Measurements from ENCODE around the gene ZBTB48. TPM values are rescaled to one million over a fixed set of nuclear protein-coding genes. Genes with fewer than 3 reads are reported as not detected.

Gene ZBTB48
- total RNA-seq, 2 experiments from 2014 or later, result 15.0 to 18.3 TPM

- Mint-ChIP-seq H3K4me3 (peak within 1 kb of the TSS; percentile 87), H3K27ac (peak within 1 kb of the TSS; percentile 66), H3K9me3 (no peaks in the 10 kb centered on the region), H3K4me1 (ENCODE audit: low read depth) (peaks cover 29% of the 10 kb centered on the region), H3K36me3 (ENCODE audit: low read depth) (peaks cover 22% of the 10 kb centered on the region), H3K27me3 (ENCODE audit: low read depth) (no peaks in the 10 kb centered on the region)
- peak; percentile 91 for DNase-seq
- CTCF ChIA-PET, result interaction anchor here (0.9 to 1.3 kb wide), 3 partner anchors 21 to 44 kb away, joined by 3 to 8 read pairs (median 3); no protein-coding TSS in a partner anchor
- intact Hi-C loops (cut with micrococcal nuclease), result loop anchor here (1.0 to 5.0 kb wide), 4 partner anchors 12 to 78 kb away; partner anchors contain the start of genes PHF13 and ZBTB48
Observed at GRCh38 chr1:6624710-6625583, 45.2 kb downstream of the ZBTB48 start, which contains the start of gene THAP3. THAP3 (plus strand) TSS chr1:6624868; CDS start chr1:6625219, 351 bp downstream.

GRCh38 chr1:6625584-6626149 lies 45.9 kb downstream of the ZBTB48 start:
- intact Hi-C loops (cut with micrococcal nuclease), result loop anchor here (1.0 to 5.0 kb wide), 4 partner anchors 12 to 78 kb away; partner anchors contain the start of genes PHF13 and ZBTB48
- H3K4me3 Mint-ChIP-seq, result peak overlapping the region; percentile 87
- H3K9me3 Mint-ChIP-seq, result no peaks in the 10 kb centered on the region
- H3K27ac Mint-ChIP-seq, result peak overlapping the region; percentile 56
- peak; percentile 44 for DNase-seq
- no peaks in the 10 kb centered on the region for H3K27me3 Mint-ChIP-seq (ENCODE audit: low read depth)
- peaks cover 29% of the 10 kb centered on the region for H3K4me1 Mint-ChIP-seq (ENCODE audit: low read depth)
- peaks cover 18% of the 10 kb centered on the region for H3K36me3 Mint-ChIP-seq (ENCODE audit: low read depth)
- CTCF ChIA-PET, result interaction anchor here (1.3 to 2.3 kb wide), 2 partner anchors 21 to 72 kb away, joined by 3 to 12 read pairs; partner anchors contain the start of genes NOL9 and TAS1R1

- intact Hi-C loops (cut with micrococcal nuclease), result loop anchor here (5.0 kb wide), 1 partner anchor 80 kb away; no protein-coding TSS in a partner anchor
- Mint-ChIP-seq H3K4me3 (peak overlapping the region; percentile 87), H3K27ac (no peak overlapping the region), H3K27me3 (ENCODE audit: low read depth) (no peaks in the 10 kb centered on the region), H3K36me3 (ENCODE audit: low read depth) (peaks cover 14% of the 10 kb centered on the region), H3K9me3 (no peaks in the 10 kb centered on the region), H3K4me1 (ENCODE audit: low read depth) (peaks cover 29% of the 10 kb centered on the region)
- CTCF ChIA-PET, result interaction anchor here (2.3 kb wide), 1 partner anchor 73 kb away, joined by 12 read pairs; the partner anchor contains the start of genes NOL9 and TAS1R1
- no peak for DNase-seq
Observed at GRCh38 chr1:6627031-6627430, 47.2 kb downstream of the ZBTB48 start.

GRCh38 chr1:6627841-6628545 lies 48.2 kb downstream of the ZBTB48 start:
- Mint-ChIP-seq H3K4me3 (no peak overlapping the region), H3K4me1 (ENCODE audit: low read depth) (peaks cover 29% of the 10 kb centered on the region)

GRCh38 chr1:6628971-6629479 lies 49.2 kb downstream of the ZBTB48 start:
- DNase-seq, result no peak
- Mint-ChIP-seq H3K36me3 (ENCODE audit: low read depth) (peaks cover 14% of the 10 kb centered on the region), H3K4me3 (no peak overlapping the region), H3K4me1 (ENCODE audit: low read depth) (peaks cover 29% of the 10 kb centered on the region), H3K9me3 (no peaks in the 10 kb centered on the region), H3K27ac (no peak overlapping the region), H3K27me3 (ENCODE audit: low read depth) (no peaks in the 10 kb centered on the region)
- intact Hi-C loops (cut with micrococcal nuclease), result loop anchor here (5.0 kb wide), 1 partner anchor 82 kb away; no protein-coding TSS in a partner anchor
- CTCF ChIA-PET, result no interaction called here

More at GRCh38 chr1:6627841-6628545, 48.2 kb downstream of the ZBTB48 start:
- Mint-ChIP-seq H3K27me3 (ENCODE audit: low read depth) (no peaks in the 10 kb centered on the region), H3K27ac (peak overlapping the region; percentile 19), H3K36me3 (ENCODE audit: low read depth) (peaks cover 14% of the 10 kb centered on the region), H3K9me3 (no peaks in the 10 kb centered on the region)
- DNase-seq, result no peak
- CTCF ChIA-PET, result interaction anchor here (2.3 kb wide), 1 partner anchor 74 kb away, joined by 12 read pairs; the partner anchor contains the start of genes NOL9 and TAS1R1
- intact Hi-C loops (cut with micrococcal nuclease), result loop anchor here (5.0 kb wide), 1 partner anchor 81 kb away; no protein-coding TSS in a partner anchor

- H3K4me3 Mint-ChIP-seq, result no peak overlapping the region
- CTCF ChIA-PET, result interaction anchor here (1.1 kb wide), 1 partner anchor 17 kb away, joined by 4 read pairs; no protein-coding TSS in a partner anchor
- peaks cover 17% of the 10 kb centered on the region for H3K36me3 Mint-ChIP-seq (ENCODE audit: low read depth)
- no peaks in the 10 kb centered on the region for H3K9me3 Mint-ChIP-seq
- H3K27ac Mint-ChIP-seq, result no peak overlapping the region
- intact Hi-C loops (cut with micrococcal nuclease), result loop anchor here (5.0 kb wide), 1 partner anchor 143 kb away; no protein-coding TSS in a partner anchor
- peaks cover 25% of the 10 kb centered on the region for H3K4me1 Mint-ChIP-seq (ENCODE audit: low read depth)
- H3K27me3 Mint-ChIP-seq (ENCODE audit: low read depth), result no peaks in the 10 kb centered on the region
- DNase-seq, result no peak
Observed at GRCh38 chr1:6630027-6630426, 50.2 kb downstream of the ZBTB48 start.

GRCh38 chr1:6631058-6631457 lies 51.3 kb downstream of the ZBTB48 start:
- H3K4me3 Mint-ChIP-seq, result no peak overlapping the region
- peaks cover 21% of the 10 kb centered on the region for H3K4me1 Mint-ChIP-seq (ENCODE audit: low read depth)
- H3K9me3 Mint-ChIP-seq, result no peaks in the 10 kb centered on the region
- H3K36me3 Mint-ChIP-seq (ENCODE audit: low read depth), result peaks cover 17% of the 10 kb centered on the region
- CTCF ChIA-PET, result interaction anchor here (0.7 kb wide), 2 partner anchors 72 to 217 kb away, joined by 3 read pairs; no protein-coding TSS in a partner anchor
- DNase-seq, result no peak
- H3K27me3 Mint-ChIP-seq (ENCODE audit: low read depth), result no peaks in the 10 kb centered on the region
- H3K27ac Mint-ChIP-seq, result no peak overlapping the region
- intact Hi-C loops (cut with micrococcal nuclease), result loop anchor here (5.0 kb wide), 1 partner anchor 144 kb away; no protein-coding TSS in a partner anchor

- intact Hi-C loops (cut with micrococcal nuclease), result loop anchor here (5.0 kb wide), 1 partner anchor 146 kb away; no protein-coding TSS in a partner anchor
- peaks cover 4% of the 10 kb centered on the region for H3K4me1 Mint-ChIP-seq (ENCODE audit: low read depth)
- H3K36me3 Mint-ChIP-seq (ENCODE audit: low read depth), result peaks cover 17% of the 10 kb centered on the region
- CTCF ChIA-PET, result interaction anchor here (0.7 to 1.5 kb wide), 3 partner anchors 12 to 30 kb away, joined by 3 to 4 read pairs (median 3); partner anchors contain the start of gene KLHL21
- H3K27ac Mint-ChIP-seq, result no peak overlapping the region
- no peaks in the 10 kb centered on the region for H3K27me3 Mint-ChIP-seq (ENCODE audit: low read depth)
- no peak overlapping the region for H3K4me3 Mint-ChIP-seq
- H3K9me3 Mint-ChIP-seq, result no peaks in the 10 kb centered on the region
- DNase-seq, result no peak
Observed at GRCh38 chr1:6632588-6633514, 53.1 kb downstream of the ZBTB48 start.

GRCh38 chr1:6634371-6635052 lies 54.7 kb downstream of the ZBTB48 start:
- peak; percentile 73 for DNase-seq

More at GRCh38 chr1:6634371-6635052, 54.7 kb downstream of the ZBTB48 start:
- CTCF ChIA-PET, result interaction anchor here (0.7 to 1.6 kb wide), 4 partner anchors 32 to 394 kb away, joined by 3 to 4 read pairs (median 3); partner anchors contain the start of gene KLHL21
- intact Hi-C loops (cut with micrococcal nuclease), result loop anchor here (5.0 kb wide), 1 partner anchor 147 kb away; no protein-coding TSS in a partner anchor
- H3K4me3 Mint-ChIP-seq, result no peak overlapping the region
- no peaks in the 10 kb centered on the region for H3K27me3 Mint-ChIP-seq (ENCODE audit: low read depth)
- H3K27ac Mint-ChIP-seq, result peak overlapping the region; percentile 26
- H3K4me1 Mint-ChIP-seq (ENCODE audit: low read depth), result peaks cover under 1% of the 10 kb centered on the region
- peaks cover 18% of the 10 kb centered on the region for H3K36me3 Mint-ChIP-seq (ENCODE audit: low read depth)
- H3K9me3 Mint-ChIP-seq, result no peaks in the 10 kb centered on the region

All from activated naive CD4-positive, alpha-beta T cell treated with anti-CD3 and anti-CD28 coated beads for 36 hours (primary cell).